Keratinocyte (primary cell): Measurements from ENCODE around the gene C15orf39. TPM values are rescaled to one million over a fixed set of nuclear protein-coding genes. Genes with fewer than 3 reads are reported as not detected.

Experiments
- DNase-seq: peaks from one replicate; pipeline ENCODE4 v3.0.0-alpha.2; 2011; ENCODE audit warnings: low read depth, missing footprints, low spot score
- FAIRE-seq: peaks from 2 replicates; lab custom pipeline; 2011; peaks lifted over from hg19 to GRCh38; lab: Jason Lieb, UNC
- H2AFZ ChIP-seq: 2 replicates; pipeline ENCODE4 v1.6.0; 2012; ENCODE audit warnings: low read length, control low read depth, inconsistent platforms; ENCODE audit not compliant: control insufficient read depth
- H3K27ac ChIP-seq: 2 replicates; pipeline ENCODE4 v1.5.1; 2011; ENCODE audit warnings: low read length; ENCODE audit not compliant: control insufficient read depth, insufficient read depth
- H3K27me3 ChIP-seq: 3 replicates; pipeline ENCODE4 v1.6.0; 2011; ENCODE audit warnings: low read length; ENCODE audit not compliant: control insufficient read depth, insufficient read depth; ENCODE audit errors: extremely low read depth
- H3K36me3 ChIP-seq, 2 experiments: 2 replicates in 1 of 2; 3 replicates in 1 of 2; pipeline ENCODE4 v1.5.1; 2011; ENCODE audit warnings: low read length in 2 of 2, mild to moderate bottlenecking in 1 of 2; ENCODE audit not compliant: control insufficient read depth in 2 of 2, insufficient read depth in 2 of 2; ENCODE audit errors: extremely low read depth in 1 of 2
- H3K4me1 ChIP-seq: 3 replicates; pipeline ENCODE4 v1.5.1; 2011; ENCODE audit warnings: low read length; ENCODE audit not compliant: control insufficient read depth, insufficient read depth; ENCODE audit errors: extremely low read depth
- H3K4me2 ChIP-seq: 3 replicates; pipeline ENCODE4 v1.6.0; 2011; ENCODE audit warnings: low read depth, low read length; ENCODE audit not compliant: control insufficient read depth, insufficient read depth; ENCODE audit errors: extremely low read depth
- H3K4me3 ChIP-seq, 3 experiments: fragments of 200-600 bp in 1 of 3; sonication (generic) in 1 of 3; 2 replicates in 2 of 3; 3 replicates in 1 of 3; pipeline ENCODE4 v1.5.1; 2011 to 2016; ENCODE audit warnings: low read length in 3 of 3, mild to moderate bottlenecking in 3 of 3, control low read depth in 2 of 3, inconsistent platforms in 1 of 3, low read depth in 1 of 3, mixed read lengths in 1 of 3, mixed run types in 1 of 3, moderate library complexity in 1 of 3; ENCODE audit not compliant: control insufficient read depth in 2 of 3, insufficient read depth in 2 of 3; ENCODE audit errors: extremely low read depth in 1 of 3
- H3K79me2 ChIP-seq: 2 replicates; pipeline ENCODE4 v1.6.0; 2012; ENCODE audit warnings: low read length; ENCODE audit not compliant: control insufficient read depth, insufficient read depth
- H3K9ac ChIP-seq: 3 replicates; pipeline ENCODE4 v1.6.0; 2011; ENCODE audit warnings: low read length; ENCODE audit not compliant: control insufficient read depth, insufficient read depth; ENCODE audit errors: extremely low read depth
- H3K9me1 ChIP-seq: 3 replicates; pipeline ENCODE4 v1.6.0; 2011; ENCODE audit warnings: low read length; ENCODE audit not compliant: control insufficient read depth, insufficient read depth; ENCODE audit errors: extremely low read depth
- H3K9me3 ChIP-seq: 2 replicates; pipeline ENCODE4 v1.5.1; 2012; ENCODE audit warnings: low read depth, low read length; ENCODE audit not compliant: control insufficient read depth
- H4K20me1 ChIP-seq: 3 replicates; pipeline ENCODE4 v1.6.0; 2011; ENCODE audit warnings: low read length; ENCODE audit not compliant: control insufficient read depth, insufficient read depth; ENCODE audit errors: extremely low read depth
- EZH2 ChIP-seq: IDR thresholded peaks from one replicate; pipeline ENCODE4 v1.6.1; 2012; ENCODE audit warnings: inconsistent platforms, mild to moderate bottlenecking, low read length, moderate library complexity
- dilution Hi-C: fragments of 300-500 bp; cut with MboI; formaldehyde crosslinking; loops from one replicate; pipeline ENCODE4 v1.7.0; 2020; ENCODE audit warnings: low sequenced_read_pairs; ENCODE audit not compliant: extremely low pct_ligation_motif_present
- polyA plus RNA-seq, 5 experiments: library from polyadenylated mRNA; depleted of rRNA in 3 of 5; stranded (reverse) in 3 of 5; stranded (forward) in 1 of 5; unstranded in 1 of 5; fragments of >200 nt; gene quantifications; 1 replicate in 1 of 5; 2 replicates in 3 of 5; 3 replicates in 1 of 5; pipeline versions ENCODE4 v1.2.1 to v1.2.3, GENCODE V29; 2011 to 2012; ENCODE audit warnings: missing spikeins in 2 of 5, low read depth in 1 of 5, low replicate concordance in 1 of 5
- TF ChIP-seq, protein P1 (sequence below), 3 experiments: IDR thresholded peaks in 1 of 3; conservative IDR thresholded peaks in 1 of 3; optimal IDR thresholded peaks in 1 of 3; 2 replicates in 2 of 3; 3 replicates in 1 of 3; pipeline versions ENCODE3 to v1.5.1; 2011; ENCODE audit warnings: low read length in 3 of 3, mild to moderate bottlenecking in 3 of 3, moderate library complexity in 2 of 3, control low read depth in 1 of 3, inconsistent platforms in 1 of 3; ENCODE audit not compliant: insufficient read depth in 2 of 3; ENCODE audit errors: extremely low read depth in 1 of 3

Gene C15orf39
- polyA plus RNA-seq, 1 donor (not counting 4 experiments of a cell fraction or from before 2014, with no cell fraction given): 1.8 TPM

DNA sequence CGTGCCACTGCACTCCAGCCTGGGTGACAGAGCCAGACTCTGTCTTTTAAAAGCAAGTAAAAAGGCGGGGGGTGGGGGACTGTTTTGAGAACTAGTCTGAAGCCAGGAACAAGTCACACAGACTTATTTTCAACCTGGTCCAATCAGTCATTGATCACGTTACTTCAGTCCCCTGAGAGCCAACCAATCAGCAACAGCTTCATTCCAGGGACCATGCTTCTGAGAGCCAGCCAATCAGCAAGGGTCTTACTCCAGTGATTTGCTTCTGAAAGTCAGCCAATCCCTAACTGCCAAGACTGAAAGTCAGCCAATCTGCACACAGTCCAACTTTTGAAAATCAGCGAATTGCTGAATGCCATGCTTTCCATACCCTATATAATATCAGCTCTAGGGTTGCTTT is 48.6 kb upstream of the C15orf39 start:
- Histone ChIP-seq H3K9me1 (no peaks in the 10 kb centered on the region), H3K27ac (no peak overlapping the region), H2AFZ (no peak overlapping the region), H3K4me2 (no peak overlapping the region), H4K20me1 (no peaks in the 10 kb centered on the region), H3K9ac (no peak overlapping the region), H3K4me1 (peaks cover 14% of the 10 kb centered on the region), H3K9me3 (no peaks in the 10 kb centered on the region), H3K36me3 (no peaks in the 10 kb centered on the region), H3K27me3 (no peaks in the 10 kb centered on the region), H3K4me3 (no peak overlapping the region), H3K79me2 (no peaks in the 10 kb centered on the region)
- TF ChIP-seq, protein P1, sequence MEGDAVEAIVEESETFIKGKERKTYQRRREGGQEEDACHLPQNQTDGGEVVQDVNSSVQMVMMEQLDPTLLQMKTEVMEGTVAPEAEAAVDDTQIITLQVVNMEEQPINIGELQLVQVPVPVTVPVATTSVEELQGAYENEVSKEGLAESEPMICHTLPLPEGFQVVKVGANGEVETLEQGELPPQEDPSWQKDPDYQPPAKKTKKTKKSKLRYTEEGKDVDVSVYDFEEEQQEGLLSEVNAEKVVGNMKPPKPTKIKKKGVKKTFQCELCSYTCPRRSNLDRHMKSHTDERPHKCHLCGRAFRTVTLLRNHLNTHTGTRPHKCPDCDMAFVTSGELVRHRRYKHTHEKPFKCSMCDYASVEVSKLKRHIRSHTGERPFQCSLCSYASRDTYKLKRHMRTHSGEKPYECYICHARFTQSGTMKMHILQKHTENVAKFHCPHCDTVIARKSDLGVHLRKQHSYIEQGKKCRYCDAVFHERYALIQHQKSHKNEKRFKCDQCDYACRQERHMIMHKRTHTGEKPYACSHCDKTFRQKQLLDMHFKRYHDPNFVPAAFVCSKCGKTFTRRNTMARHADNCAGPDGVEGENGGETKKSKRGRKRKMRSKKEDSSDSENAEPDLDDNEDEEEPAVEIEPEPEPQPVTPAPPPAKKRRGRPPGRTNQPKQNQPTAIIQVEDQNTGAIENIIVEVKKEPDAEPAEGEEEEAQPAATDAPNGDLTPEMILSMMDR (optimal IDR thresholded peaks at IDR 0.05 in 1 of 3, IDR thresholded peaks at IDR 0.05 in 1 of 3, conservative IDR thresholded peaks at IDR 0.05 in 1 of 3; ENCODE audit: extremely low read depth in 1 of 3, insufficient read depth in 2 of 3, low read length in 3 of 3): no peak
- no peak for TF ChIP-seq EZH2
- FAIRE-seq (no peak), DNase-seq (no peak)
- dilution Hi-C loops: no loop called here

DNA sequence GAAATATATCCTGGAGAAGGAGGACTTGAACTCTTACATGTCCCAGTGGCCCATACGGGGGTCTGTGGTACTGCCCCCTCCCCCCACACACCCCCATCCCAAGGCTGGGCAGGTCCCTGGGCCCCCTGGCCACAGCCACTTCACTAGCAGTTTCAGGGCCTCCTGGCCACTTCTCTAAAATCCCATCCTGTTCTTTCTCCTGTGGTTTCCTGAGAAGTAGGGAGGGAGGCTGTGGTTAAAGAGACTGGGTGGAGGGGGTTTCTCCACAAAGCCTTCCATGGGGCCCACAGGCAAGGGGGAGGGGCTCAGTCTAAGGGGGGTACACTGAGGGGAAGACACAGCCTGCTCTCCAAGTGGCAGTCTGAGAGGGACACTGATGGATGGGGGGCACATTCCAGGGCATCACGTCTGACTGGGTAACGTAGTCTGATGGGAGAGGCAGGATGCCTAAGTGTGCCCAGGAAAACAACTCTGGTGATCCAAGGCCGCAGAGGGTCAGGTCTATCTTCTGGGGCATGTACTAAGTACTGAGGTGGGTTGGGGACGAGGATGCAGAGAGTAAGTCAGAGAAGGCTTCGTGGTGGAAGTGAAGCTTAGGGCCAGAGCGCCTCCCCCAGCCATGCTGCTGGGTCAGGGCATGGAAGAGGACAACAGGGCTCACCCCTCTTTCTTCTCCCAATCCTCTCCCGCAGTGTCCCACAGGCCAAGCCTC is 48.0 kb upstream of the C15orf39 start:
- FAIRE-seq (no peak), DNase-seq (no peak)
- Histone ChIP-seq H3K79me2 (no peaks in the 10 kb centered on the region), H3K9me1 (no peaks in the 10 kb centered on the region), H3K36me3 (no peaks in the 10 kb centered on the region), H3K27ac (no peak overlapping the region), H3K9ac (no peak overlapping the region), H3K4me1 (peaks cover 14% of the 10 kb centered on the region), H4K20me1 (no peaks in the 10 kb centered on the region), H2AFZ (no peak overlapping the region), H3K4me2 (no peak overlapping the region), H3K9me3 (no peaks in the 10 kb centered on the region), H3K4me3 (no peak overlapping the region), H3K27me3 (no peaks in the 10 kb centered on the region)
- TF ChIP-seq EZH2: no peak
- TF ChIP-seq, protein P1 (optimal IDR thresholded peaks at IDR 0.05 in 1 of 3, IDR thresholded peaks at IDR 0.05 in 1 of 3, conservative IDR thresholded peaks at IDR 0.05 in 1 of 3; ENCODE audit: extremely low read depth in 1 of 3, insufficient read depth in 2 of 3, low read length in 3 of 3): no peak
- dilution Hi-C loops: no loop called here
